Vagina (tissue), 2 donors: ENCODE results near the gene TXNRD2.

Source experiments
- CTCF ChIP-seq, 3 experiments: fragments of 450-650 bp in 2 of 3; fragments of 200-600 bp in 1 of 3; sonication (generic) in 1 of 3; IDR thresholded peaks; one replicate each; pipeline ENCODE4 v1.5.1; 2017 to 2019; ENCODE audit warnings: antibody characterized with exemption in 3 of 3, mild to moderate bottlenecking in 2 of 3, moderate library complexity in 2 of 3
- POLR2A ChIP-seq, 2 donors: fragments of 450-650 bp; IDR thresholded peaks; one replicate each; pipeline ENCODE4 v1.6.1; 2017; ENCODE audit warnings: antibody characterized with exemption in 2 of 2, mild to moderate bottlenecking in 2 of 2, moderate library complexity in 2 of 2
- POLR2AphosphoS5 ChIP-seq, 2 donors: sonication (generic); formaldehyde crosslinking; IDR thresholded peaks; one replicate each; pipeline ENCODE4 v1.9.0; 2017; ENCODE audit warnings: antibody characterized with exemption in 2 of 2, mild to moderate bottlenecking in 2 of 2, low read depth in 1 of 2; ENCODE audit not compliant: insufficient read depth in 1 of 2

- no peak for TF ChIP-seq CTCF (IDR thresholded peaks at IDR 0.05)
- TF ChIP-seq POLR2A (IDR thresholded peaks at IDR 0.05): no peak
- no peak for TF ChIP-seq POLR2AphosphoS5 (IDR thresholded peaks at IDR 0.05; ENCODE audit: insufficient read depth in 1 of 2, low read depth in 1 of 2)
Measured at GRCh38 chr22:19977296-19978243, 36.0 kb upstream of the TXNRD2 start.
